Measurements from ENCODE around the gene OR13H1. TPM values are rescaled to one million over a fixed set of nuclear protein-coding genes. Genes with fewer than 3 reads are reported as not detected.
"Not testable (repeated sequence)": the region's sequence is repeated elsewhere in the genome, so short reads cannot be mapped to it uniquely, and the experiment has no call there.

OR13H1 gene, protein sequence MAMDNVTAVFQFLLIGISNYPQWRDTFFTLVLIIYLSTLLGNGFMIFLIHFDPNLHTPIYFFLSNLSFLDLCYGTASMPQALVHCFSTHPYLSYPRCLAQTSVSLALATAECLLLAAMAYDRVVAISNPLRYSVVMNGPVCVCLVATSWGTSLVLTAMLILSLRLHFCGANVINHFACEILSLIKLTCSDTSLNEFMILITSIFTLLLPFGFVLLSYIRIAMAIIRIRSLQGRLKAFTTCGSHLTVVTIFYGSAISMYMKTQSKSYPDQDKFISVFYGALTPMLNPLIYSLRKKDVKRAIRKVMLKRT
- total RNA-seq (not detected), polyA plus RNA-seq (not detected)
- long read RNA-seq, donor 1: 0 reads
- long read RNA-seq, donor 2: 0 reads
- long read RNA-seq, donor 3: 0 reads
- long read RNA-seq, donor 4: 0 reads
- long read RNA-seq, donor 5: 0 reads

- 43 to 69% methylated on average over 1 of the region's 1 CpG for WGBS, 2 donors
- H3K9me3 ChIP-seq (ENCODE audit: control insufficient read depth in 4 of 4, insufficient read depth in 3 of 4, low read length in 3 of 4): no peaks in the 10 kb centered on the region
- no peaks in the 10 kb centered on the region for H3K4me1 ChIP-seq (ENCODE audit: control insufficient read depth in 5 of 5, insufficient read depth in 5 of 5, low read length in 5 of 5)
- peaks cover 2 to 46% (median 12%) of the 10 kb centered on the region in 3 donors for H3K27me3 ChIP-seq (ENCODE audit: control insufficient read depth in 3 of 3, insufficient read depth in 3 of 3, low read length in 2 of 3)
- no peak for ATAC-seq (ENCODE audit: insufficient read depth, low FRiP score)
- TF ChIP-seq CTCF (IDR thresholded peaks at IDR 0.05; ENCODE audit: control extremely low read depth, extremely low read depth): no peak
- H3K27ac ChIP-seq (ENCODE audit: low read depth in 1 of 2, low read length in 1 of 2): no peak within 1 kb of the TSS
- no peaks in the 10 kb centered on the region for H3K36me3 ChIP-seq (ENCODE audit: control insufficient read depth in 4 of 4, insufficient read depth in 4 of 4, low read length in 4 of 4)
- DNase-seq: no peak
- H3K4me3 ChIP-seq: no peak within 1 kb of the TSS
- H3K9ac ChIP-seq (ENCODE audit: insufficient read depth in 1 of 2, low read length in 2 of 2): no peak within 1 kb of the TSS
Observed at GRCh38 chrX:131543774-131544173, at the start of gene OR13H1. Gene OR13H1, plus strand, starts transcription at chrX:131544074. Its CDS starts 0 bp downstream, at chrX:131544074.

DNA sequence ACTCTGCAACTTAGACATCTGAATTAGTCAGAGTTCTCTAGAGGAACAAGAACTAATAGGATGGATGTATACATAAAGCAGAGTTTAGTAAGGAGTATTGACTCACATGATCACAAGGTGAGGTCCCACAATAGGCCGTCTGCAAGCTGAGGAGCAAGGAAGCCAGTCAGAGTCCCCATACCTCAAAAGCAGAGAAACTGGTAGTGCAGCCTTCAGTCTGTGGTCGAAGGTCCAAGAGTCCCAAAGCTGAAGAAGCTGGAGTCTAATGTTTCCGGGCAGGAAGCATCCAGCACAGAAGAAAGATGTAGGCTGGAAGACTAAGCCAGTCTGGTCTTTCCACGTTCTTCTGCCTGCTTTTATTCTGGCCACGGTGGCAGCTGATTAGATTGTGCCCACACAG, 42.3 kb upstream of the OR13H1 start:
- H3K9ac ChIP-seq (ENCODE audit: insufficient read depth in 1 of 2, low read length in 2 of 2); H3K27me3 ChIP-seq (ENCODE audit: control insufficient read depth in 3 of 3, insufficient read depth in 3 of 3, low read length in 2 of 3); H3K9me3 ChIP-seq (ENCODE audit: control insufficient read depth in 4 of 4, insufficient read depth in 3 of 4, low read length in 3 of 4); DNase-seq; H3K4me1 ChIP-seq (ENCODE audit: control insufficient read depth in 5 of 5, insufficient read depth in 5 of 5, low read length in 5 of 5); H3K4me3 ChIP-seq; H3K27ac ChIP-seq (ENCODE audit: low read depth in 1 of 2, low read length in 1 of 2); ATAC-seq (ENCODE audit: insufficient read depth, low FRiP score); H3K36me3 ChIP-seq (ENCODE audit: control insufficient read depth in 4 of 4, insufficient read depth in 4 of 4, low read length in 4 of 4): not testable (repeated sequence)
- WGBS, 2 donors: 64 to 90% methylated on average over 5 of the region's 5 CpGs

DNA sequence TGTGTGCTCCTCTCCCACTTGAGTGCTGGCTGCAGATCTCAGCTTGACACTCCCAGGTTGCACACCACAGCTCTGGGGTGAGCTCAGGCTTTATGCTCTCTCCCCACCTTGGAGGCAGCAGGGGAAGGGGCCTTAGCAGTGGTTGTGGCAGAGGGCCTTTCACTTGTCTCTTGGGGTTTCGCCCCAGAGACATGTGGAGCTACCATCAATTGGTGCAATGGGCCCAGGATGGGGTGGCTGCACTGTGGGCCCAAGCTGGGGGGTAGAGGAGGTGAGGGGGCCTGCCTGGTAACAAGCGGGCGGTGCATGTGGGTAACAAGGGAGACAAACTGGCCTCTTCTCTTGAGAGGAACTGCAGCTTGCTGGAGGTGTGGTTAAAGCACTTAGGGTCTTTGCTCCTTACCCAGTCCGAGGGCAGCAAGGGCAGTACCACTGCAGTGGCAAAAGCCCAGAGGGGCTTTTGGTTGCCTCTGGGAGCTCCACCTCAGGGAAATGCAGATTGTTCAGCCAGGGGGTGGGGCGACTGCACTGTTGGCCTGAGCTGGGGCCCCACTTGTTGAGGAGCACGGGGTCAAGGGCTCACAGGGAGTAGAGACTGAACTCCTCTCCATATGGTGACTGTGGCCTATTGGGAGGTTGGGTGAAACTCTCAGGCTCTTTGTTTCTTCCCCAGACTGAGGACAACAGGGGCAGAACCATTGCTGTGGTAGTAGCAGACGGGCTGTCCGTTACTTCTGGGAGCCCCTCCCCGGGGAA, 30.5 kb upstream of the OR13H1 start:
- Histone ChIP-seq H3K9ac (ENCODE audit: insufficient read depth in 1 of 2, low read length in 2 of 2) (no peak overlapping the region), H3K4me3 (no peak overlapping the region), H3K27ac (ENCODE audit: low read depth in 1 of 2, low read length in 1 of 2) (no peak overlapping the region), H3K4me1 (ENCODE audit: control insufficient read depth in 5 of 5, insufficient read depth in 5 of 5, low read length in 5 of 5) (no peaks in the 10 kb centered on the region), H3K36me3 (ENCODE audit: control insufficient read depth in 4 of 4, insufficient read depth in 4 of 4, low read length in 4 of 4) (no peaks in the 10 kb centered on the region), H3K27me3 (ENCODE audit: control insufficient read depth in 3 of 3, insufficient read depth in 3 of 3, low read length in 2 of 3) (peaks cover 0 to 16% (median 3%) of the 10 kb centered on the region in 3 donors), H3K9me3 (ENCODE audit: control insufficient read depth in 4 of 4, insufficient read depth in 3 of 4, low read length in 3 of 4) (peaks cover 0 to 3% (median 0%) of the 10 kb centered on the region in 4 donors)
- DNase-seq (no peak), ATAC-seq (ENCODE audit: insufficient read depth, low FRiP score) (no peak)
- WGBS, 2 donors: 77 to 96% methylated on average over 9 of the region's 9 CpGs
- TF ChIP-seq CTCF (IDR thresholded peaks at IDR 0.05; ENCODE audit: control extremely low read depth, extremely low read depth): no peak

DNA sequence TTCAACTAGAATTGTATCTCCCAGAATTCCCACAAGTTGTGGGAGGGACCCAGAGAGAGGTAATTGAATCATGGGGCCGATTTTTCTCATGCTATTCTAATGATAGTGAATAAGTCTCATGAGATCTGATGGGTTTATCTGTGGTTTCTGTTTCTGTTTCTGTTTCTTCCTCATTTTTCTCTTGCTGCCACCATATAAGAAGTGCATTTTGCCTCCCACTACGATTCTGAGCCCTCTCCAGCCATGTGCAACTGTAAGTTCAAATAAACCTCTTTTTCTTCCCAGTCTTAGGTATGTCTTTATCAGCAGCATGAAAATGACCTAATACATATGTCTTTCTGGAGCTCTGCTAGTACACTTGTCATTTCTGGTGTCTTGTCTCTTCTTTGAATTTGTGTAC, 22.1 kb upstream of the OR13H1 start:
- ATAC-seq (ENCODE audit: insufficient read depth, low FRiP score): no peak
- no peaks in the 10 kb centered on the region for H3K4me1 ChIP-seq (ENCODE audit: control insufficient read depth in 5 of 5, insufficient read depth in 5 of 5, low read length in 5 of 5)
- no peak for DNase-seq
- TF ChIP-seq CTCF (IDR thresholded peaks at IDR 0.05; ENCODE audit: control extremely low read depth, extremely low read depth): no peak
- WGBS, 2 donors: 39 to 64% methylated on average over 2 of the region's 2 CpGs
- no peak overlapping the region for H3K27ac ChIP-seq (ENCODE audit: low read depth in 1 of 2, low read length in 1 of 2)
- H3K9ac ChIP-seq (ENCODE audit: insufficient read depth in 1 of 2, low read length in 2 of 2): no peak overlapping the region
- no peaks in the 10 kb centered on the region for H3K36me3 ChIP-seq (ENCODE audit: control insufficient read depth in 4 of 4, insufficient read depth in 4 of 4, low read length in 4 of 4)
- peaks cover 0 to 4% (median 1%) of the 10 kb centered on the region in 4 donors for H3K9me3 ChIP-seq (ENCODE audit: control insufficient read depth in 4 of 4, insufficient read depth in 3 of 4, low read length in 3 of 4)
- peaks cover 0 to 5% (median 0%) of the 10 kb centered on the region in 3 donors for H3K27me3 ChIP-seq (ENCODE audit: control insufficient read depth in 3 of 3, insufficient read depth in 3 of 3, low read length in 2 of 3)
- H3K4me3 ChIP-seq: no peak overlapping the region
